Measurements from ENCODE around the gene COL20A1.

GRCh38 chr20:63310265-63310991 lies 17.4 kb downstream of the COL20A1 start:
- TF ChIP-seq CTCF (tag by site-specific recombination; IDR thresholded peaks at IDR 0.05) (no peak), ZNF133 (tag by site-specific recombination; IDR thresholded peaks at IDR 0.05) (no peak), YY1 (tag by site-specific recombination; IDR thresholded peaks at IDR 0.05) (no peak), ZNF274 (IDR thresholded peaks at IDR 0.05; ENCODE audit: low read length) (no peak), ZNF274 (tag by site-specific recombination; IDR thresholded peaks at IDR 0.05; ENCODE audit: borderline replicate concordance) (no peak), BCL11B (tag by site-specific recombination; IDR thresholded peaks at IDR 0.05; ENCODE audit: low read depth) (no peak), ZFP3 (tag by site-specific recombination; IDR thresholded peaks at IDR 0.05; ENCODE audit: low read depth) (no peak), ZBTB11 (tag by site-specific recombination; conservative IDR thresholded peaks at IDR 0.05; ENCODE audit: low read depth) (no peak)

Measured in HEK293 (cell line).